K562 (cell line): ENCODE data around the gene S100A8. TPM values are rescaled to one million over a fixed set of nuclear protein-coding genes. Genes with fewer than 3 reads are reported as not detected.
A peak's percentile ranks its signal among the peaks of the same experiment; 100 is the strongest.

Source experiments
- ELF4 ChIP-seq: fragments of 450-650 bp; formaldehyde crosslinking; IDR thresholded peaks from 2 replicates; pipeline ENCODE4 v1.4.0; 2022; ENCODE audit warnings: missing genetic modification characterization
- KLF1 ChIP-seq: fragments of 450-650 bp; IDR thresholded peaks from 2 replicates; pipeline ENCODE4 v1.6.1; 2016; ENCODE audit warnings: missing genetic modification characterization, missing compliant biosample characterization
- MEF2A ChIP-seq: IDR thresholded peaks from 2 replicates; pipeline ENCODE4 v1.6.1; 2011; ENCODE audit warnings: low read depth, mild to moderate bottlenecking, low read length, moderate library complexity; ENCODE audit not compliant: control insufficient read depth
- POLR2AphosphoS2 ChIP-seq: IDR thresholded peaks from 2 replicates; pipeline ENCODE4 v1.6.1; 2012; ENCODE audit warnings: low read length, improper control_type of control experiment
- REST ChIP-seq, 2 experiments: fragments of 450-650 bp; formaldehyde crosslinking in 1 of 2; IDR thresholded peaks; 2 replicates each; pipeline versions ENCODE4 v1.4.0 to v1.6.1; 2014 to 2020; ENCODE audit warnings: mild to moderate bottlenecking in 2 of 2, borderline replicate concordance in 1 of 2, low read depth in 1 of 2
- SMARCB1 ChIP-seq: IDR thresholded peaks from 2 replicates; pipeline ENCODE4 v1.6.1; 2011; ENCODE audit warnings: improper control_type of control experiment, low read depth; ENCODE audit not compliant: insufficient read length
- ZNF24 ChIP-seq: fragments of 450-650 bp; IDR thresholded peaks from 2 replicates; pipeline ENCODE4 v1.6.1; 2016
- ZNF589 ChIP-seq: fragments of 200-800 bp; sonication (Bioruptor generic); IDR thresholded peaks from 2 replicates; pipeline ENCODE4 v1.6.1; 2016; ENCODE audit warnings: low read depth, missing genetic modification characterization, missing compliant biosample characterization
- polyA plus RNA-seq, 8 experiments: library from polyadenylated mRNA; depleted of rRNA in 4 of 8; stranded (reverse) in 5 of 8; unstranded in 3 of 8; fragments of >200 nt; fragmentation: Nextera tagmentation in 2 of 8; fragmentation: Illumina TruSeq in 1 of 8; extraction: Ambion mirVana in 2 of 8; extraction: Trizol in 1 of 8; gene quantifications; 2 replicates each; pipeline versions ENCODE4 v1.2.1 to v1.2.3, GENCODE V29; 2011 to 2014; ENCODE audit warnings: inconsistent platforms in 1 of 8, missing spikeins in 1 of 8
- total RNA-seq, 7 experiments: library from RNA; depleted of rRNA in 6 of 7; stranded (reverse); fragments of >200 nt in 6 of 7; fragmentation: Illumina TruSeq in 2 of 7; extraction: Trizol in 2 of 7; gene quantifications; 2 replicates each; pipeline versions ENCODE4 v1.2.1 to v1.2.3, GENCODE V29; 2011 to 2021; ENCODE audit warnings: low replicate concordance in 1 of 7

S100A8 gene
- total and polyA plus RNA-seq, 9 of the 15 experiments (the other 6 are each of a cell fraction or from before 2014, with no cell fraction given) = 0.15 to 0.60 TPM; not detected in 7

GRCh38 chr1:153355445-153356071 lies 35.3 kb downstream of the S100A8 start (continued):
- TF ChIP-seq REST (IDR thresholded peaks at IDR 0.05; ENCODE audit: borderline replicate concordance) (peak; percentile 78; the same call in 1 of the 2 replicates), REST (CRISPR knock-in tag; IDR thresholded peaks at IDR 0.05; ENCODE audit: low read depth) (no peak), POLR2AphosphoS2 (no peak), KLF1 (tag) (no peak), ZNF24 (peak; percentile 82), MEF2A (no peak), ELF4 (CRISPR knock-in tag) (no peak), SMARCB1 (no peak), ZNF589 (CRISPR knock-in tag) (no peak)
